ENCODE measurements around the gene CDC7.
A peak's percentile ranks its signal among the peaks of the same experiment; 100 is the strongest.

CDC7 gene

DNA sequence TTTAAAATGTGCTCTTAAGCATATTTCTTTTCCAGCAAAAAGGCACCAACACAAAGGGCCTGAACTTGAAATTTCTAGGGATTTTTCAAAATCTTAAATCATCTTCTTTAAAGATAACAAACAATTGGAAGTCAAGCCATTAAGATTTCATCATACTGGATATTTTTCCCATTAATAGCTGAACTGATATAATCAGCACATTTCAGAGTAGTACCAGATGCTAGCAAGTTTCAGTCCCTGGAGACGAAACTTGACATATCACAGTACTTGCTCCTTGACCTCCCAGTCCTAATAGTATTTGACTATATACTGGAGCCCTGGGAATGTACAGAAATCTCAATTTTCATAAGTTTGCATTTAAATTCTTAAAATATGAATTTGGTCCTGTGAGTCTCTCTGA lies 10.2 kb upstream of the CDC7 start:
- H3K4me3 ChIP-seq (replicated peaks; ENCODE audit: low read depth, low read length): no peak overlapping the region
- no peak for DNase-seq (ENCODE audit: extremely low read depth, low read depth)
- TF ChIP-seq, protein P1, sequence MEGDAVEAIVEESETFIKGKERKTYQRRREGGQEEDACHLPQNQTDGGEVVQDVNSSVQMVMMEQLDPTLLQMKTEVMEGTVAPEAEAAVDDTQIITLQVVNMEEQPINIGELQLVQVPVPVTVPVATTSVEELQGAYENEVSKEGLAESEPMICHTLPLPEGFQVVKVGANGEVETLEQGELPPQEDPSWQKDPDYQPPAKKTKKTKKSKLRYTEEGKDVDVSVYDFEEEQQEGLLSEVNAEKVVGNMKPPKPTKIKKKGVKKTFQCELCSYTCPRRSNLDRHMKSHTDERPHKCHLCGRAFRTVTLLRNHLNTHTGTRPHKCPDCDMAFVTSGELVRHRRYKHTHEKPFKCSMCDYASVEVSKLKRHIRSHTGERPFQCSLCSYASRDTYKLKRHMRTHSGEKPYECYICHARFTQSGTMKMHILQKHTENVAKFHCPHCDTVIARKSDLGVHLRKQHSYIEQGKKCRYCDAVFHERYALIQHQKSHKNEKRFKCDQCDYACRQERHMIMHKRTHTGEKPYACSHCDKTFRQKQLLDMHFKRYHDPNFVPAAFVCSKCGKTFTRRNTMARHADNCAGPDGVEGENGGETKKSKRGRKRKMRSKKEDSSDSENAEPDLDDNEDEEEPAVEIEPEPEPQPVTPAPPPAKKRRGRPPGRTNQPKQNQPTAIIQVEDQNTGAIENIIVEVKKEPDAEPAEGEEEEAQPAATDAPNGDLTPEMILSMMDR (IDR thresholded peaks at IDR 0.05; ENCODE audit: low read depth, low read length, missing control alignments): no peak

DNA sequence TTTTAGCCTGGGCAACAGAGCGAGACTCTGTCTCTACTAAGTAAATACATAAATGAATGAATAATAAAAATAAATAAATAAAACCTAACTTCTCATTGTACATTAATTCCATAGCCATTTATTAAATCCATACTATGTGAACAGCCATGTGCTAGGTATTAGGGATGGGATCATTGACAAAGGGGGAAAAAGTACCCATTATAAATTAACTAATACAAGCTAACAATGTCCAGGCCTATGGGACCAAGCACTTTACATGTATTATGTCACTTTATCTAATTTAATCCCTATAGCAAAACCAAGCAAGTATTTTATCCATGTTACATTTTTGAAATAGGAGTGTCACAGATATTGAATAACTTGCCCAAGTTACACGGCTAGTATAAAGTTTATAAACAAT lies 2.6 kb upstream of the CDC7 start:
- no peak overlapping the region for H3K4me3 ChIP-seq (replicated peaks; ENCODE audit: low read depth, low read length)
- DNase-seq (ENCODE audit: extremely low read depth, low read depth): no peak
- TF ChIP-seq, protein P1 (IDR thresholded peaks at IDR 0.05; ENCODE audit: low read depth, low read length, missing control alignments): no peak

DNA sequence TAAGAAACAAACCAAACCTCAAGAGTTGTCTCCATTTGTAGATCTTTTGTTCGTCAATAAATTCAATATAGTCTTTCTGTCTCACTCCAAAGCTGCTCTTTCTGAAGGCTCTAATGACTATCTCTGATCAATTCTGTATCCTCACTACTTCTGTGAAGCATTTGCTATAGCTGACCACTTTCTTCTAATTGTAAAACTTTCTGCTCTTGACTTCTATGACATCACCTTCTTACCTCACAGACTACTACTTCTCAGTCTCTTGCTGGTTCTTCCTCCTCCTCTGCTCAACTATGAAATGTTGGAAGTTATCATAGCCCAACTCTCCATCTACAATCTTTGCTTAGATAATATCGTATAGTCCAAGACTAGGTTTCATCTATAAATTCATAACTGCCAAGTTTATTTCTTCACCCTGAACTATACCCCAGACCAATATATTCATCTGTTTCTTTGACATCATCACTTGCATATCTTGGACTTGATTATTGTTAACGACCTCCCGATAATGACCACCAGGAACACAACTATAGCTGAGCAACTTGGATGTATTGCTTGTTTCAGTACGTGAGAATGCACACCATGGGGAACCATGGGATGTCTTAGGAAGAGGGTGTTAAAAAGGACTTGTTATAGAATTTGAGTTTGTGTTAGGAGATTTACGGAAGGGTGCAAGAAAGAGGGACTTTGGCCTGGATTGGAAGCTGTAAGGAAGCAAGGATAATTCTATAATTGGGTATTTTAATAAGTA lies 2.0 kb upstream of the CDC7 start:
- TF ChIP-seq, protein P1 (IDR thresholded peaks at IDR 0.05; ENCODE audit: low read depth, low read length, missing control alignments): no peak
- no peak for DNase-seq (ENCODE audit: extremely low read depth, low read depth)
- no peak overlapping the region for H3K4me3 ChIP-seq (replicated peaks; ENCODE audit: low read depth, low read length)

DNA sequence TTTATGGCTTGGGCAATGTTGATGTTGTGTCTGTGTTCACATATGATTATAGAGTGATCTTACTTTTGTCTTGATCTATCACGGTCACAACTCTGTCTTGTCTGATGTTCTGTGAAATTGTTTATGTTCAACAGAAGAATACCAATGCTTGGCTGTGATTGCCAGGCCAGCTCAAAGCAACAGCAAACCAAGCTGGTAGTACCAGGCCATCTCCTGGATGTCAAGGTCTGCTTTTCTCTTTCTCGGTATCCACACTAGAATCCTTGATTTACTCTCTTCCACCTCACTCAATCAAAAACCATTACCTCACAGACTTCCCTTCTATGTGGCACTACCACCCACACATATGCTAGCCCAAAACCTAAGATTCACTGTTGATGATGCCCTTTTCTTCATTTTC lies 1.3 kb upstream of the CDC7 start:
- no peak for DNase-seq (ENCODE audit: extremely low read depth, low read depth)
- TF ChIP-seq, protein P1 (IDR thresholded peaks at IDR 0.05; ENCODE audit: low read depth, low read length, missing control alignments): no peak
- no peak overlapping the region for H3K4me3 ChIP-seq (replicated peaks; ENCODE audit: low read depth, low read length)

DNA sequence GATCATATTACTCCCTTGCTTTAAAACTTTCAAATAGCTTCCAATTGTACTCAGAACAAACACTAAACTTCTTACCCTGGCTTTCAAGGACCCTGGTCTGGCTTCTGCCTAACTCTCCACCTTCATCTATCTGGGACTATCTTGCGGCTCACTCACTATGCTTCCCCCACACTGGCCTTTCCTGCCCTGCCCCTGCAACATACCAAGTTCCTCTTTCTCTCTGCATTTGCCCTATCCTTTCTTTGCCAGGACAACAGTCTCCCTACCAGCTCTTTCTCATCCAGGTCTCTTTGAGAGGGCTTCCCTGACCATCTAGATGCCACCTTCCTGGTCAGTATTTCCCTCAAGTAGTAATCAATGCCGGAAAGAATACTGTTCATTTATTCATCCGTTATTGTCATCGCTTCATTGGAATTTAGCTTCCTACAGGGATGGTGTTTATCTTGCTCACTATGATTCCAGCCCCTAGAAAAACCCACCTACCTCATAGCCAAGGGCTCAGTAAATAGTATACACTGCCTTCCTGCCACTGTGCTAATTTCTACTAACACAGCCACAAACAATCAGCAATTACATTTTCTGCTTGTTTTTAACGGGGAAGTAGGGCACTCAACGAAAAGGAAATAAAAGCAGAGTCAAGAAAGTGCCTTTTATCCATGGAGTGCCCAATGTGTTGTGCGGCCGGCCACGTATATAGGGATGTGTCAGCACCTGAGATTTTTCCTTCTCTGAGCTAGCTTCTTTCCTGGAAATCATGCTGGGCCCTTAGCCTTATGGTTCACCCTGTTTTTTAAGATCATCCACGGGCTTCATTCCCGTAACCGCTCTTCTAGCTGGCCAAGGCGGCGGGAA lies 521 bp upstream of the CDC7 start:
- no peak for DNase-seq (ENCODE audit: extremely low read depth, low read depth)
- H3K4me3 ChIP-seq (replicated peaks; ENCODE audit: low read depth, low read length): peak overlapping the region; percentile 68
- TF ChIP-seq, protein P1 (IDR thresholded peaks at IDR 0.05; ENCODE audit: low read depth, low read length, missing control alignments): no peak

DNA sequence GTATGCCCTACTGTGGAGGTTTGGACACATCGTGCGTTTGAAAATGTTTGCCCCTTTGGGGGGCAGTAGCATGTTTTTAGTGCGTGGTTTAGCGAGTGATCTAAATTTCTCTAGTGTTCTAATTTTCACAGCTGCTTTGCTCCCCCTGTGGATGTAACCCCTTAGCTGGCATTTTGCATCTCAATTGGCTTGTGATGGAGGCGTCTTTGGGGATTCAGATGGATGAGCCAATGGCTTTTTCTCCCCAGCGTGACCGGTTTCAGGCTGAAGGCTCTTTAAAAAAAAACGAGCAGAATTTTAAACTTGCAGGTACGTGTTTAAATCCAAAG lies 836 bp downstream of the CDC7 start:
- no peak for DNase-seq (ENCODE audit: extremely low read depth, low read depth)
- peak overlapping the region; percentile 68 for H3K4me3 ChIP-seq (replicated peaks; ENCODE audit: low read depth, low read length)
- TF ChIP-seq, protein P1 (IDR thresholded peaks at IDR 0.05; ENCODE audit: low read depth, low read length, missing control alignments): no peak

All from HFF-Myc (cell line).